OCI-M2 (cell line): Measurements from ENCODE around the gene ACSS1.

Experiments used
- DNase-seq: peaks from one replicate; lab custom pipeline; 2025; ENCODE audit not compliant: unreplicated experiment; lab: John Stamatoyannopoulos, UW

ACSS1 gene

DNA sequence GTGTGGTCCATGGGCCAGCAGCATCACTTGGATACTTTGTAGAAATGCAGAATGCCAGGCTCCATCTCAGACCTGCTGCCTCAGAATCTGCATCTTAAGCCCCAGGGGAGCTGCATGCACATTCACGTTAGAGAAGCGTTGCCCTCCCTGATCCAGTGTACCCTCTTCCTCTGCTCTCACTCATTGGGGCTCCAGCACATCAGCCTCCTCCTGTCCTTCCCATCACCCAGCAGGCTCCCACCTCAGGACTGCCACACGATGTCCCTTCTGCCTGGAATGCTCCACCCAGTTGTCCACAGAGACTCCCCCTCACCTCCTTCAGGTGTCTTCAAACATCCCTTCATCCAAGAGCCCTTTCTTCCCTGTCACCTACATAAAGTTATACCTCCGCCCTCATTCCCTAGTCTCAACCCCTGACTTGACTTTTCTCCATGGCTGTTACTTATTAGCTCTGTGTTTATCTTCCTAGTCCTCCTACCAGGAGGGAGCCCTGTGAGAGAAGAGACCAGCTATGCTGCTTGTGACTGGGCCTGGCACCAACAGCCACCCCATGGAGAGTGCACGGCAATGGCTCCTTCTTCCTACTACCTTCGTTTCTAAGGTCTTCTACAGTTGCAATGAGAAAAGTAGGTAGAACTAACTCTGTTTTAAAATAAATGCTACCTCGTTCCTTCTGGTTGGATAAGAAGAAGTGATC is 3.3 kb upstream of the ACSS1 start:
- no peak for DNase-seq

DNA sequence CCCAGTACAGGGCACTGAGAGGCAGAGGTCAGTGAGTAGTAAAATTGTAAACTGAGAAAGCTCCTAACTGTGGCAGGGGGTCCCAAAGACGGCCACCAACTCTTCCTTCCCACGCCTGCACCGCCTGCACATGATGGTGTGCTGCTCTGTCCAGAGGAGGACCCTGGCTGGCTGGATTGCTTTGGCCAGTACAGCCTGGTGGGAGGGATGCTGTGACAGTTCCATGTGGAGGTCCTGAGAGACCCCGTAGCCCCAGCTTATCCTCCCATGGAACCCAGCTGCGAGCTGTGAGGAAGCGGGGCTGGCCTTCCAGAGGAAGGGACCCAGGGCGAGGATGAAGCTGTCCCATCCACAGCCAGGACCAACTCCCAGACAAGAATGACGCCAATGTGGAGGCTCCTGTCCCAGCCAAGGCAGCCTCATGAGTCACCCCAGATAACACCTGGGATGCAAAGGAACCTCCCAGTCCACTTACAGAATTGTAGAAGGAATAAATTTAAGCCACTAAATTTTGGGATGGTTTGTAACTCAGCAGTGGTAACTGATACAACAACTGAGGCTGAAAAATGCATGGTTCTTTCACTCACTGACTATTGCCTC is 2.0 kb upstream of the ACSS1 start:
- no peak for DNase-seq

DNA sequence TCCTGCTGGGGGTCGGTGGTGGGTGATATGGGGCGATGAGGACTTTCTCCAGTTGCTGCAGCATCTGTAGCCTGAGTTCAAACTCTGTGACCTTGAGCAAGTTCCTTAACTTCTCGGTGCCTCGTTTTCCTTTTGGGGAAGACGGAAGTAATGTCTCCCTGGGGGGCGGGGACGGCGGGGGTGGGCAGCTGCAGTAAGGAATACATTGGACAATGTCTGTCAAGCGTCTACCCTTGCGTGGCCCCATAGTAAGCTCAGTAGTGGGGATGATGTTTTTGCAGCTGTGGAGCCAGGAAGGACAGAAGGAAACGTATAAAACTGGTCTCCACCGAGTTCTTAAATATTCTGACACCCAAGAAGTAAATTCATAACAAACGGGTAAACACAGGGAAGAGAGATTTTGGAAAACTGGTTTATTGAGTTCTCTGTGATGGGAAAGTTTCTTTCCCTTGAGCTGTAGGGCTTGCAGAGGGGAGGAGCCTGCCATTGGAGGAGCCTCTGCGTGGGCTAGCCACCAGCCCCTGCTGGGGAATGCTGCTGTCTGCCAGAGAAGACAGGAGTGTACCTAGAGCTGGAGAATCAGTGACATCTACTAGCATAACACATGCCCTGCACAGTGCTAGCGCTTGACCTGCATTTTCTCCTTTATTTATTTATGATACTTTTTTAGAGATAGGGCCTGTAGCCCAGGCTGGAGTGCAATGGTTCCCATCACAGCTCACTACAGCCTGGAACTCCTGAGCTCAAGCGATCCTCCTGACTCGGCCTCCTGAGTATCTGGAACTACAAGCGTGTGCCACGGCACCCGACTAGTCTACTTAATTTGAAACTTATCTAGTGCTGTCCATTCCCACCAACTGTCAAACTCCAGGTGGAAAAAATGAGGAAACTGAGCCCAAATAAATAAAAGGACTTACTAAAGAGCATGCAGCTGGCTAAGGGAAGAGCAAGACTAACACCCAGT is 1.2 kb upstream of the ACSS1 start:
- no peak for DNase-seq

DNA sequence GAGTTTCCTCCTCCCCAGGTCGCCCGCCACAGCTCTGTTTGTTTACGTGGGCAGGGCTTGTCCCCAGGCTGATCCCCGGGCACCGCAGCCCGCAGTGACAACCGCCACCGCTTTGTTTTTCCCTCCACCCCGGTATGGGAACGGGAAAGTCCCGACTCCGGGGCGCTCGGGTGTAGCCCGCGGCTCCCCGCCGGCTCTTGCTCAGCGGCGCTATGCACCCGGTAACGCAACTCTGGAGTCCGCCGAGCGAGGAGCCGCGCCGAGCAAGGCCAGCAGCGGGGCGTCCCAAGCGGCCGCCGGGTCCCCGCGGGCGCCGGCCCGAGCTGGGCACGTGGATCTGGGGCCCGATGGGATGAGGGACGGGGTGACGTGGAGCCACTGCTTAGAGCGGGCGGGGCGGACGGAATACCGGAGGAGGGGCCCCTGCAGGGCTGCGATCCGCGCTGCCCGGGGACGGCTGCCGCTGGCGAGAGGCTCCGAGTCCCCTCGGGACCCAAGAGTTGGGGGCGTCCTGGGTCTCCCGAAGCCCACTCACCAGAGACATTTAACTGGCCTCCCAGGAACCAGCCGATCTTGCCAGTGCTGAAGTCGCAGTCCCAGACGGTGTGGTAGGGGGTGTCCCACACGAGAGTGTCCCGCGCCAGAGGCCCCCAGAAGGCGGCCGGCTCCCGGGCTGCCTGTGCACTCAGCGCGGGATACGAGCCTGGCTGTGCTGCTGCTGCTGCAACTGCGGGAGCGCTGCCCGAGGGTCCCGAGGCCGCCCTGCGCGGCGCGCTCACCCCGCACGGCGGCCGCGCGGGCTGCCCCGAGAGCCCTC is 497 bp downstream of the ACSS1 start:
- no peak for DNase-seq

DNA sequence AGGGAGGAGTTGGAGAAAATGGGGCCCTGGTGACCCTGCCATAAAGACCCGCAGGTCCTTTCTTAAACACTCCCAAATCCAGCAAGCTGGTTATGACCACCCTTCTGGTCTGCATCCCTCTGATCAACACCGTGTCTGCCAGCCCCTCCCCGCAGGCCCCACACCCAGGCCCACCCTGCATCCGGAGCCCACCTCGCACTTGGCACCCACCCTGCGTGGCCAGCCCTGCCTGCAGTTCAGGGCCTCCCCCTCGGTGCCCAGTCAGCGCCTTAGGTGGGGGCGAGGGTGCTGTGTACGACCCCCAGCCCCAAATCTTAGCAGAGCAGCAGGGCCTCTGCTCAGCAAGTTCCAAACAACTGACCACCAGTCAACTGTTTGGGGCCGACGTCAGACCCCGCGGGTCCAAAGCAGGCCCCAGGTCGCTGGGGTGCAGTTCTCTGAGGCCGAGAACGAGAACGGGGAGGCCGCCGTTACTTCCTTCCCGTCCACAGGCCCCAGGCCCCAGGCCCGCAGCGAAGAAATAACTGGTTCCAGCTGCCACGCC is 1.2 kb downstream of the ACSS1 start:
- no peak for DNase-seq

DNA sequence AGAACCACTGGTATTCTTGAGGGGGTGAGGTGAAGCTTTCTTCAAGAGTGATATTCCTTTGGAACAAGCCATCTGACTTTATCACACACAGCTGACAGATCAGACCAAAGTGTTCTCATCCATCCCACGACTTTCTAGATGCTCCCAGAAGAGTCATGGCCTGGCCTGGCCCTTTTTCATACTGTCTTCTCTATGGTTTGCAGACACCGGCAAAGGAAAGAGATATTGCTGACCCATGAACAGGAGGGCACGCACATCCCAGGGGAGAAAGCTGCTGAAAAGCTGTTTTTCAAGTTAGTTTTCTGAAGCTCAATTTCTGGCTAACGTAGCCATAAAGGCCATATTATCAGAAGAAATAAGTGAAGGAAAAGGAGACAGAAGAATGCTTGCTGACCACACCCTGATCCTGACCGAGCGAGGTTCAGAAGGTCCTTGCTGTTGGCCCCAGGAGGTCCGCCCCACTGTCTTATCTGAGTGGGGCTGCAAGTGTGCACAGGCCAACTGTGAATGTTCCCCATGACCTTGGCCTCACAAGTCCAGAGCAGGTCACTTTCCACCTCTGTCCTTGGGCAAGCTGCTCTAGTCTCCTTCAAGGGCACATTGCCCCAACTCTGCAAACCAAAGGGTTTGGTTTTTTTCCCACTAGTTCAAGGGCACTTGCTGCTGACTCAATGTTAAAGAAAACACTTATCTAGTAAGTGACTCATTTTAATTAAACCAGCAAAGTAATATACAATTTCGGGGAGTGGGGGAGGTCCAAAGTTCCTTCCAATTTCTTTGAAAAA is 2.0 kb downstream of the ACSS1 start:
- DNase-seq = no peak

DNA sequence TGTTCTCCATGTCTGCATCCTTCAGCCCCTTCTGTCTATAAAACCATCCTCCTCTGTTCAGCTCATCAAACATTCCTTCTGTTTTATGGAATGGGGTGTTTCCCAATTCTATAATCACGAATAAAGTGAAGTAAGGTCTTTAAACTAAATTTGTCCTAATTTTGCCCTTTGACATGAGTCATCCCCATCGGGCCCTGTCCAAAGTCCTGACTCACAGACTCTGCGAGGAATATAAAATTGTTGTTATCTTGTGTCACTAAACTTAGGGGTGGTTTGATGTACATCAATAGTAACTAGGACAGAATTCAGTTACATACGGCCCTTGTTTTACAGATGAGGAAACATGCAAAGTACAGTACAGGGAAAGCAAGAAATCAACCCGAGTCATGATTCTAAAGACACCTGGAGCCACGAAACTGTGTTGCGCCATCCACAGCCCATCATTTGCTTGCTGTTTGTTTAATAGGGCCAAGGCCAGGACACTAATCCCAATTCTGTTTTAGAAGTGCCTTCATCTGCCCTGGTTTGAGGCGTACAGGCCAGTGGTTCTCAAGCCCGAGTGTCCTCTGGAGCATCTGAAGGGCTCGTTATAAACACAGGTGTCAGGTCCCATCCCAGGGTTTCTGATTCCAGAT is 2.8 kb downstream of the ACSS1 start:
- DNase-seq = no peak

DNA sequence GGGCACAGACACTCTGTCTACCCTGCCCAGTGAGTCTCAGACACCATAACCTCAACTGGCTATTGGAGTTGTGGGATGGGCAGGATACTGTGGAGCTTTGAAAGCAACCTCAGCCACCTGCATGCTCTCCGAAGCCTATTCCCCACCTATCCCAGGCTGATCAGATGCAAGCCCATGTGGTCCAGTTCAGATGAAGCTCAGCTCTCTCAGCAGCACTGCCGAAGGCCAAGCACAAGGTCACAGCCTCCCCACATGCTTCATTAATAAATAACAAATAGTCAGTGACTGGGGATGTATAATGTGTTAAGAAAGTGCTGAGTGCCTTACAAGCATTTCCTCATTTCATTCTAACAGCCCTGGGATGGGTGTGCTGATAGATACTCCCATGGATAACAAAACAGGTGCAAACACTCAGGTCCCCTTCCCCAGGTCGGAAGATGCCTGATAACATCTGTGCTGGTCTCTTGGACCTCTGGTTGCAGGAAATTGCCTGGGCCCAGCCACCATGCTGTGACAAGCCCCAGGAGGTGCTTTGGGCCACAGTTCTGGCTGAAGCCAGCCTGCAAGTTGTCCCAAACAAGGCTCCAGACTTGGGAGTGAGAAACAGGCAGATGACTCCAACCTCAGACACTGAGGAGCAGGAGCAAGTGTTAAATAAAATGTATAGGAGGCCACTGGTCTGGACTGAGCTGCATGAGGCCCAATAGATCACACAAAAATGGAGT is 3.7 kb downstream of the ACSS1 start:
- no peak for DNase-seq

DNA sequence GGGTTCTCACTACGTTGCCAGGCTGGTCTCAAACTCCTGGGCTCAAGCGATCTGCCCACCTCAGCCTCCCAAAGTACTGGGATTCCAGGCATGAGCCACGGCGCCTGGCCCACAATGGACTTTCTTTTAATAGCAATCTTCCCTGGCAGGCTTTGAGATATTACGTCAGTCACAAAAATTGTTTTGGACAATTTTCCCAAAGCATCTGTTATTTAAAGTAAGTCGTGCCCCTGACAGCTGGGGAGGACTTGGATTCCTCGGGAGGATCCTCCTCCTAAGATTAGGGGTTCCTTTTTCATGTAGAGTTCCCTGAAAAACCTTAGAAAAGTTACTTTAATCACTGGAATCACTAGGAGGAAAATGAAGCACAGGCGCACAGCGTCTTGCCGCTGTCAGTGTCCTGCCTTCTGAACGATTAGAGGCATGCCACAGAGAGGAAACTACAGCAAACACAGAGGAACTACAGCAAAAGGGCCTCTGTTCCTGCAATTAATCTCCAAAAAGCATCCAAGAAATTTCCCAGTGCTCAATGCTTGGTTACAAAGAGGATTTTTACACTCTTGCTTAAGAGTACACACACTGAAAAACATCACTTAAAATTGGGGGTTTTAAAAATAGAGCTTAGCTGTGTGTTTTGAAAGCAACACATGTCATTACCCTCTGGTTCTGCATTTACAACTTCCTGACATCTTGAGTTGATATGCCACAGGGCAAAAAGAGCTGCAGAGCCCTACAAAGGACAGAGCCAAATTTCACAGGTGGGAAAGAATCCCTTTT is 4.5 kb downstream of the ACSS1 start:
- DNase-seq = no peak

DNA sequence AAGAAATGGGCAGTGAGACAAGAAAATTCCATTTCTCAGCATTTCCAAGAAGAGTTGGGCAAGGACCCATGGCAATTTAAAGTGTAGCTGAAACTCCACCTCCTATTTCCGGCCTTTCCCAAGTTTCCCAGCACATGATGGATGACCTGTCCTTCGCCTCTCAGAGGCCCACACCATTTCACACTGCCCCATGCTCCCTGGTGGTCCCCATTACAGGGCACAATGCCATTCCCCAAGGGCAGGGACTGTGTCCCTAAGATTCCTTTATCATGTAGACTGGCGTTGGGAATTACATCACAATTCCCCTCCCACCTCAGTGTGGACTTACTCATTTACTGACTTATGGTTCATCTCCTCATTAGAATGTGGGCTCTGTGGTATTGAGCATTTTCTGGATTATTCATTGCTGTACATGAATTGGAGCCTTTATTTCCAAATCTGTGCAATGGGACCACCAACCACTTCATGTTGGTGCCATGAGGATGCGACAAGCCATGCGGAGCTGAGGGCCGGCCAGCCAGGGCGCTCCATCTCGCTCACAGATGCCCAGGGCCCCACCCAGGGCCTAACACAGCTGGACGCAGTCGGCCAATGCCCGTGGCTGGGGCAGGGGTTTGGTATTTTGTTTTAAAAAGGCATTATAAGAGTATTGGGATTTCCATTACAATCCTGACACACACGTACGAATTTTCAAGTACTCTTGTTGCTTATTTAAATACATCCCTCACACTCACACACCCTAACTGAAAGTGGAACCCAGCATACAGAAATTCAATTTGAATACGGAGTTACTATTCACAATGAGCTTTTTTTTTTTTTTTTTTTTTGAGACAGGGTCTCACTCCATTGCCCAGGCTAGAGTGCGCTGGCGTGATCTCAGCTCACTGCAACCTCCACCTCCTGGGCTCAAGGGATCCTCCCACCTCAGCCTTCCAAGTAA is 5.4 kb downstream of the ACSS1 start:
- DNase-seq = no peak

DNA sequence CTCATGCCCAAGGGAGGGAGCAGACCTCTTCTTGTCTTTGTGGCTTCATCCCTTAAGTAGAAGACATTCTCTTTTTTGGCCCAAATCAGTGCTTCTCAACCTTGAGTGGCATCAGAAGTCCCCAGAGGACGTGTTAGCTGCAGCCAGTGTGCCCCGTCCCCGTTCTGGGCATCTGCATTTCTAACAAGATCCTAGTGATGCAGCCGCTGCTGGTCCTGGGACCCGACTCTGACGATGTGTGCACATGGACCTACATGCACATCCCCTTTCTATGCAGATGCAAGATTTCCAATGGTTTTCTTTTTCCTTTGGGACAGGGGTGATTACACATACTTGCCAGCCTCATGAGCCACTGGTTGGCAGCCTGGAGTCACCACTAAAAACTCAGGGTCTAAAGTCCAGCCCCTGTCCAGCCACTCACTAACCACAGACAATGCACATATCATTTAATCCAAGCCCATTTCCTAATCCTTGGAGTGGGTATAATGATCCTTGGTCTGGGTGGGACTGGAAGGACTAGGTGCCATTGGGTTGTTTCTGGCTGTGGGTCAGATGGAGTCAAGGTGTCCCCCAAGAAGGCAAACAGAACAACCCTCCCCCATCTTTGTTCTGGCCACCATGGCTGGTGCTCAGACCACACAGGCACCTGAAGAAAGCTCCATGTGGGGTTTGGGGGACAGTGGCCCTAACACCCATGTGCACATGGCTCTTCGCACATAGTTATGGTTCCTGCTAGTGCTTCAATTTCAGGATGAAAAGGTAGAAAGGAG is 6.4 kb downstream of the ACSS1 start:
- no peak for DNase-seq

DNA sequence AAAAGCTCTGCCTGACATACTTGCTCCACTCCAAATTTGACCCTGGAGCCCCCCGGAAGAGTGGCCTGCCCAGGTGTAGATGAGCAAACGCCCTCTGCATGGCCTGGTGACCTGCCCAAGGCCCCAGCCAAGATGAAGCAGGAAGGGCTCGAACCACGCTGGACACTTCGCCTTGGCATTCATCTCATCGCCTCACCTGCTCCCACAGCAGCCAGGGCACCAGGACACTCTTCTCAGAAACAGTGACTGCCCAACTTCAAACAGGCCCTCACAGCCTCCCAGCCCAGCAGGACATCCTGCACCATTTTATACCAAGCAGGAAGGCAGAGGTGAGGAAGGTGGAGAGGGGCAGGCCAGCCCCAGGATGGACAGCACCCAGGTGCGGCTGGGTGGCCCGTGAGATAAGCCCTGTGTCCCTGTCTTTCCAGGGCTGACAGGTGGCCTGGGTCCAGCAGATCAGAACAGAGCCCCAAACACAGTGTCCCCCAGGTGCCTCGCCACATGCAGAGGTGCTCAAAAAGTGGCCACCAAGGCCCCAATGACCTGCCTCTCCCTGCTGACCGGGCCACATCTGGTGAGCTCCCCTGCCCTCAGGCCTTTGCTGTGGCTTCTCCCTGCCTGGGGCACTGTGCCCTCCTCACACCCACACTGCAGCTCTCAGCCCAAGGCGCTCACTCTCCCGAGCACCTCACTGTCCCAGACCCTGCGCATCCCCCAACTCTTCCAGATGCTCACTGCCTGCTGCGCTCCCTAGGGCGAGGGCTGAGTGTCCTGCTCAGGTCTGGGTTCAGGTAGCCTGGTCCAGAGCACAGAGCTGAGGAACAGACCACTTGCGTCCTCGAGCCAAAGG is 7.2 kb downstream of the ACSS1 start:
- DNase-seq = no peak

DNA sequence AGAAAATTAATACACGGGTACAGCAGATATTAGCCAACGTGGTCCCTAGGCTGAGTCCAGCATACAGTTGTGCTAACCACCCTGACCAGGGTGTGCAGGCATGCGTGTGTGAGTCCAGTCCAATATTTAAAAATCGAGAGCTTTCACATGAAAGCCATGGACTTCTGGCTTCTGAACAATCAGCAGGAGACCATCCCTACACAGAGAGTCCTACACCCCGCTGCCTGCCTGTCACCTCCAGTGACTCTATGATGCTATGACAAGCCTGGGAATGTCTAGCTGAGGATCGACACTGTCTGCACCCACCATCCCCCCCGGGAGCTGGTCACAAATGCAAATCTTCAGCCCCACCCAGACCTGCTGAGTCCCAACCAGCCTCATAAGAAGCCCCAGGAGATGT is 7.9 kb downstream of the ACSS1 start:
- DNase-seq = no peak

DNA sequence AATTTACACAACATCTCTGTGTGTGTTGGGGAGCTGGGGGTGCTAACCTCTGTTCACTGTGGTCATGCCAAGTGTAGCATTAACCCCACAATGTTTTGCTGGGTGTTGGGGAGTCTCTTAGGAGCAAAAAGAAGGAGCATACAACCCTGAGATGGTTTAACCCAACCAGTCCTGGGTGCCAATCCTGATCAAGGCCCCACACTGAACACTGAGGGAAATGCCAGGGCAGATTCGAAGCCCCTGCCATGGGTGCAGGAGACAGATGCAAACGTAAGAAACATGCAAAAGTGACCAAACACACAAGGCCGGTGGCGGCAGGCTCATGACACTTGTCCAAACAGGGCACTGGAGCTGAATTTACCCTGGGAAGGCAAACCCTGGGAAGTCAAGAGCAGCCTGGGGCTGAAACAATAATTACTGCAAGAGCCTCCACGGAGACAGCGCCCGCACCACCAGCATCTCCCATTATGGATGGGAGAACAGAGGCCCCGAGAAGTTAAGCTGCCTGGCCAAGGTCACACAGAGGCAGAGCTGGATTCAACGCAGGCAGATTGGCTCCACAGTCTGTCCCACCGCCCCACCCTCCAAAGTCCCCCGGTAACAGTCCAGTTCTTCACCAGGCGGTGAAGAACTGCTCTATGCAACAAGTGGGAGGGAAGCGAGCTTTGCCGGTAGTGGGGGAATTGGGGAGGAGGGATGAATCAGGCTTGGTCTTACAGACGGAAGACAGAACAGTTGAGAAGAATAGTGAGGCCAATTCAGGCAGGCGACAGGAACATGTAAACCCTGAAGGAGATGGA is 8.5 kb downstream of the ACSS1 start:
- no peak for DNase-seq

DNA sequence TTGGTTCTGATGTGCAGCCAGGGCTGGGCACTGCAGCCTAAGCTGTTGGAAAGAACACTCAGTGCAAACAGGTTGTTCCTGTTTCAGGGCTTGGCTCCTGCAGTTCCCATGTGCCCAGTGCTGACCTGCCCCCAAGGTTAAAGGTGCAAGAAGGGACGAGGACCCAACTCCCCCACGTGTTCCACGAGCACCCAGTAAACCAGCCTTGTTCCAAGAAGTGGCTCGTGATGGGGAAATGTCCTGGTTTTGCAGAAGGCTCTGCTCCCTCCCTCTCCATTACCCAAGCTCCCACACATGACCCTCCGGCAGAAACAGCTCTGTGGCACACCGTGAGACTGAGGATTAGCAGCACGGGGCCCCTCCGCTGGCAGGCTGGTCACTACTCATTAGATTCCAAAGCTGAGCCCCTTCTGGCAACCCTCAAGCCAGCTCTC is 9.4 kb downstream of the ACSS1 start:
- DNase-seq = no peak
